ENCODE results near the gene FANCI. TPM values are rescaled to one million over a fixed set of nuclear protein-coding genes. Genes with fewer than 3 reads are reported as not detected.

FANCI gene
- total and polyA plus RNA-seq, 8 donors: 5.7 to 43.8 (median 9.1) TPM

GRCh38 chr15:89305395-89305794 is 61.6 kb downstream of the FANCI start:
- TF ChIP-seq CTCF (IDR thresholded peaks at IDR 0.05) (no peak), POLR2A (IDR thresholded peaks at IDR 0.05) (no peak), POLR2AphosphoS5 (IDR thresholded peaks at IDR 0.05) (no peak), EP300 (IDR thresholded peaks at IDR 0.05) (no peak)
- Histone ChIP-seq H3K9me3 (no peaks in the 10 kb centered on the region), H3K27me3 (no peaks in the 10 kb centered on the region), H3K27ac (no peak overlapping the region), H3K4me1 (no peaks in the 10 kb centered on the region), H3K36me3 (peaks cover 7 to 25% (median 11%) of the 10 kb centered on the region in 4 donors), H3K4me3 (no peak overlapping the region)
- no peak for DNase-seq
- intact Hi-C loops (cut with DNase I; ENCODE audit: low total_unique reads): no loop called here
- WGBS, 5 donors: 57 to 78% (median 67%) methylated on average over 3 of the region's 3 CpGs

- TF ChIP-seq CTCF (IDR thresholded peaks at IDR 0.05) (no peak), POLR2A (IDR thresholded peaks at IDR 0.05) (no peak), EP300 (IDR thresholded peaks at IDR 0.05) (no peak), POLR2AphosphoS5 (IDR thresholded peaks at IDR 0.05) (no peak)
- WGBS, 5 donors: 95 to 98% (median 98%) methylated on average over 2 of the region's 2 CpGs
Measured at GRCh38 chr15:89307046-89307587, 63.3 kb downstream of the FANCI start.

GRCh38 chr15:89307791-89308190 is 64.0 kb downstream of the FANCI start:
- Histone ChIP-seq H3K9me3 (no peaks in the 10 kb centered on the region), H3K4me3 (no peak overlapping the region), H3K27me3 (no peaks in the 10 kb centered on the region), H3K27ac (no peak overlapping the region), H3K4me1 (no peaks in the 10 kb centered on the region), H3K36me3 (peaks cover 0 to 19% (median 5%) of the 10 kb centered on the region in 4 donors)
- DNase-seq: no peak
- TF ChIP-seq CTCF (IDR thresholded peaks at IDR 0.05) (no peak), POLR2AphosphoS5 (IDR thresholded peaks at IDR 0.05) (no peak), EP300 (IDR thresholded peaks at IDR 0.05) (no peak), POLR2A (IDR thresholded peaks at IDR 0.05) (no peak)
- intact Hi-C loops (cut with DNase I; ENCODE audit: low total_unique reads): no loop called here
- WGBS, 5 donors: 79 to 96% (median 88%) methylated on average over 2 of the region's 2 CpGs

More at GRCh38 chr15:89307046-89307587, 63.3 kb downstream of the FANCI start:
- intact Hi-C loops (cut with DNase I; ENCODE audit: low total_unique reads): no loop called here
- H3K9me3 ChIP-seq: no peaks in the 10 kb centered on the region
- no peak for DNase-seq
- H3K4me1 ChIP-seq: no peaks in the 10 kb centered on the region
- no peak overlapping the region for H3K4me3 ChIP-seq
- H3K27me3 ChIP-seq: no peaks in the 10 kb centered on the region
- no peak overlapping the region for H3K27ac ChIP-seq
- H3K36me3 ChIP-seq: peaks cover 0 to 15% (median 3%) of the 10 kb centered on the region in 4 donors

- no peaks in the 10 kb centered on the region for H3K27me3 ChIP-seq
- DNase-seq: no peak
- 62 to 96% (median 65%) methylated on average over 2 to 3 of the region's 3 CpGs for WGBS, 5 donors
- intact Hi-C loops (cut with DNase I; ENCODE audit: low total_unique reads): no loop called here
- H3K4me3 ChIP-seq: no peak overlapping the region
- TF ChIP-seq CTCF (IDR thresholded peaks at IDR 0.05) (no peak), POLR2A (IDR thresholded peaks at IDR 0.05) (no peak), POLR2AphosphoS5 (IDR thresholded peaks at IDR 0.05) (no peak), EP300 (IDR thresholded peaks at IDR 0.05) (no peak)
- peaks cover 0 to 15% (median 6%) of the 10 kb centered on the region in 4 donors for H3K36me3 ChIP-seq
- no peak overlapping the region for H3K27ac ChIP-seq
- H3K9me3 ChIP-seq: no peaks in the 10 kb centered on the region
- no peaks in the 10 kb centered on the region for H3K4me1 ChIP-seq
Measured at GRCh38 chr15:89308236-89308635, 64.5 kb downstream of the FANCI start.
